Measurements from ENCODE around the gene PDE12. TPM values are rescaled to one million over a fixed set of nuclear protein-coding genes. Genes with fewer than 3 reads are reported as not detected.

Gene PDE12
- total and polyA plus RNA-seq, 2 of the 8 experiments (the other 6 are each of a cell fraction or from before 2014, with no cell fraction given) = 9.0 to 12.1 TPM

GRCh38 chr3:57572096-57572495 lies 16.0 kb downstream of the PDE12 start:
- FAIRE-seq (no peak), DNase-seq (ENCODE audit: low read depth in 1 of 2, low spot score in 2 of 2) (no peak)
- Histone ChIP-seq H2BK15ac (ENCODE audit: low read length) (no peak overlapping the region), H3K9me3 (ENCODE audit: insufficient read depth in 2 of 2, low read depth in 1 of 2, low read length in 1 of 2) (no peaks in the 10 kb centered on the region), H3K27me3 (replicated peaks in 1 of 4; ENCODE audit: control insufficient read depth in 3 of 4, extremely low read depth in 1 of 4, insufficient read depth in 3 of 4, low read length in 3 of 4) (no peaks in the 10 kb centered on the region), H4K20me1 (replicated peaks in 1 of 2; ENCODE audit: control insufficient read depth in 1 of 2, insufficient read depth in 2 of 2, low read length in 2 of 2) (peaks cover 0 to 2% of the 10 kb centered on the region in 2 experiments), H3K27ac (ENCODE audit: low read depth, low read length) (no peak overlapping the region), H2AFZ (ENCODE audit: low read length) (no peak overlapping the region), H3K14ac (ENCODE audit: insufficient read length) (no peak overlapping the region), H4K8ac (ENCODE audit: extremely low read depth, insufficient read depth, low read length) (no peak overlapping the region), H3K4ac (replicated peaks; ENCODE audit: insufficient read length, low read depth, low read length) (no peak overlapping the region), H4K91ac (replicated peaks; ENCODE audit: insufficient read length, low read length) (no peak overlapping the region), H3K36me3 (ENCODE audit: control insufficient read depth in 2 of 4, insufficient read depth in 4 of 4, low read length in 3 of 4) (peaks cover 0 to 62% (median 26%) of the 10 kb centered on the region in 4 experiments; a peak in 7 of 8 replicates), H2BK12ac (ENCODE audit: low read depth, low read length) (no peak overlapping the region), H3K9ac (replicated peaks in 1 of 4; ENCODE audit: extremely low read depth in 1 of 4, low read depth in 3 of 4, low read length in 3 of 4) (no peak overlapping the region), H3K4me1 (replicated peaks in 1 of 4; ENCODE audit: control insufficient read depth in 3 of 4, insufficient read depth in 4 of 4, low read length in 3 of 4) (no peaks in the 10 kb centered on the region), H2BK120ac (replicated peaks; ENCODE audit: low read depth, low read length) (no peak overlapping the region), H3K79me1 (ENCODE audit: low read depth, low read length) (no peaks in the 10 kb centered on the region), H3K4me3 (ENCODE audit: extremely low read depth in 1 of 4, insufficient read depth in 2 of 4, low read depth in 3 of 4, low read length in 4 of 4) (no peak overlapping the region), H2BK5ac (ENCODE audit: low read depth, low read length) (no peak overlapping the region), H3K4me2 (ENCODE audit: insufficient read depth in 1 of 2, low read depth in 2 of 2, low read length in 2 of 2) (no peak overlapping the region), H3K79me2 (ENCODE audit: control insufficient read depth in 1 of 2, insufficient read depth in 2 of 2, low read length in 2 of 2) (peaks cover 0 to 3% of the 10 kb centered on the region in 2 experiments; a peak in 2 of 4 replicates), H3K18ac (ENCODE audit: extremely low read depth, low read length) (no peak overlapping the region), H2BK20ac (ENCODE audit: low read length) (no peak overlapping the region), H3K23me2 (ENCODE audit: low read depth, low read length) (no peaks in the 10 kb centered on the region), H3K23ac (ENCODE audit: insufficient read length) (no peak overlapping the region), H2AK5ac (ENCODE audit: low read depth, low read length) (no peak overlapping the region), H3K56ac (replicated peaks; ENCODE audit: insufficient read length, low read depth, low read length) (no peak overlapping the region), H4K5ac (ENCODE audit: insufficient read length, low read depth, low read length) (no peak overlapping the region)
- POLR2A ChIA-PET (ENCODE audit: partially characterized antibody) = interaction anchor here (0.5 to 1.2 kb wide), 3 partner anchors 16 to 109 kb away, joined by 3 read pairs; partner anchors contain the start of gene PDE12
- 91% methylated on average over 3 of the region's 3 CpGs; no CpG with 5 or more reads in 1 of the 2 experiments for WGBS, 2 experiments (ENCODE audit: extremely low coverage in 1 of 2, insufficient coverage in 1 of 2, insufficient read length in 1 of 2, insufficient replicate concordance in 2 of 2, low coverage in 1 of 2, low lambda C conversion rate in 2 of 2, missing lambda C conversion rate in 1 of 2)
- CTCF ChIA-PET (ENCODE audit: partially characterized antibody) = interaction anchor here (1.0 to 1.2 kb wide), 2 partner anchors 25 to 292 kb away, joined by 3 read pairs; partner anchors contain the start of gene ARF4
- no peak for TF ChIP-seq TBP (IDR thresholded peaks at IDR 0.05; ENCODE audit: low read depth, low read length)
- no peak for TF ChIP-seq GABPA (IDR thresholded peaks at IDR 0.05; ENCODE audit: borderline replicate concordance, insufficient read depth, low read length)
- no peak for TF ChIP-seq CHD1 (IDR thresholded peaks at IDR 0.05; ENCODE audit: low read depth, low read length)
- TF ChIP-seq FOSL1 (IDR thresholded peaks at IDR 0.05; ENCODE audit: insufficient read depth, low read depth, low read length) = no peak
- TF ChIP-seq TAF7 (optimal IDR thresholded peaks at IDR 0.05; ENCODE audit: borderline replicate concordance, low read depth, low read length) = no peak

All from H1 (cell line).